ENCODE data around the gene TDRD10. TPM values are rescaled to one million over a fixed set of nuclear protein-coding genes. Genes with fewer than 3 reads are reported as not detected.

TDRD10 gene
- total RNA-seq, 1 donor from 2014 or later: 4.9 TPM

DNA sequence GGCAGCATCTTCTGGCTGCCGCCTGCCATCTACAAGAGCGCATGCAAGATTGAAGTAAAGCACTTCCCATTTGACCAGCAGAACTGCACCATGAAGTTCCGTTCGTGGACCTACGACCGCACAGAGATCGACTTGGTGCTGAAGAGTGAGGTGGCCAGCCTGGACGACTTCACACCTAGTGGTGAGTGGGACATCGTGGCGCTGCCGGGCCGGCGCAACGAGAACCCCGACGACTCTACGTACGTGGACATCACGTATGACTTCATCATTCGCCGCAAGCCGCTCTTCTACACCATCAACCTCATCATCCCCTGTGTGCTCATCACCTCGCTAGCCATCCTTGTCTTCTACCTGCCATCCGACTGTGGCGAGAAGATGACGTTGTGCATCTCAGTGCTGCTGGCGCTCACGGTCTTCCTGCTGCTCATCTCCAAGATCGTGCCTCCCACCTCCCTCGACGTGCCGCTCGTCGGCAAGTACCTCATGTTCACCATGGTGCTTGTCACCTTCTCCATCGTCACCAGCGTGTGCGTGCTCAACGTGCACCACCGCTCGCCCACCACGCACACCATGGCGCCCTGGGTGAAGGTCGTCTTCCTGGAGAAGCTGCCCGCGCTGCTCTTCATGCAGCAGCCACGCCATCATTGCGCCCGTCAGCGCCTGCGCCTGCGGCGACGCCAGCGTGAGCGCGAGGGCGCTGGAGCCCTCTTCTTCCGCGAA, 69.4 kb downstream of the TDRD10 start:
- DNase-seq (ENCODE audit: extremely low spot score in 2 of 2): no peak
- H3K4me3 ChIP-seq: no peak overlapping the region
- H3K9me3 ChIP-seq: no peaks in the 10 kb centered on the region
- TF ChIP-seq POLR2AphosphoS5 (IDR thresholded peaks at IDR 0.05; ENCODE audit: insufficient read depth in 1 of 2, low read depth in 1 of 2) (no peak), POLR2A (IDR thresholded peaks at IDR 0.05) (no peak)
- TF ChIP-seq, protein P1, sequence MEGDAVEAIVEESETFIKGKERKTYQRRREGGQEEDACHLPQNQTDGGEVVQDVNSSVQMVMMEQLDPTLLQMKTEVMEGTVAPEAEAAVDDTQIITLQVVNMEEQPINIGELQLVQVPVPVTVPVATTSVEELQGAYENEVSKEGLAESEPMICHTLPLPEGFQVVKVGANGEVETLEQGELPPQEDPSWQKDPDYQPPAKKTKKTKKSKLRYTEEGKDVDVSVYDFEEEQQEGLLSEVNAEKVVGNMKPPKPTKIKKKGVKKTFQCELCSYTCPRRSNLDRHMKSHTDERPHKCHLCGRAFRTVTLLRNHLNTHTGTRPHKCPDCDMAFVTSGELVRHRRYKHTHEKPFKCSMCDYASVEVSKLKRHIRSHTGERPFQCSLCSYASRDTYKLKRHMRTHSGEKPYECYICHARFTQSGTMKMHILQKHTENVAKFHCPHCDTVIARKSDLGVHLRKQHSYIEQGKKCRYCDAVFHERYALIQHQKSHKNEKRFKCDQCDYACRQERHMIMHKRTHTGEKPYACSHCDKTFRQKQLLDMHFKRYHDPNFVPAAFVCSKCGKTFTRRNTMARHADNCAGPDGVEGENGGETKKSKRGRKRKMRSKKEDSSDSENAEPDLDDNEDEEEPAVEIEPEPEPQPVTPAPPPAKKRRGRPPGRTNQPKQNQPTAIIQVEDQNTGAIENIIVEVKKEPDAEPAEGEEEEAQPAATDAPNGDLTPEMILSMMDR (IDR thresholded peaks at IDR 0.05): no peak
- H3K36me3 ChIP-seq: no peaks in the 10 kb centered on the region
- no peaks in the 10 kb centered on the region for H3K27me3 ChIP-seq
- no peak overlapping the region for H3K27ac ChIP-seq
- peaks cover 11% of the 10 kb centered on the region for H3K4me1 ChIP-seq
- intact Hi-C loops (cut with DNase I): no loop called here

DNA sequence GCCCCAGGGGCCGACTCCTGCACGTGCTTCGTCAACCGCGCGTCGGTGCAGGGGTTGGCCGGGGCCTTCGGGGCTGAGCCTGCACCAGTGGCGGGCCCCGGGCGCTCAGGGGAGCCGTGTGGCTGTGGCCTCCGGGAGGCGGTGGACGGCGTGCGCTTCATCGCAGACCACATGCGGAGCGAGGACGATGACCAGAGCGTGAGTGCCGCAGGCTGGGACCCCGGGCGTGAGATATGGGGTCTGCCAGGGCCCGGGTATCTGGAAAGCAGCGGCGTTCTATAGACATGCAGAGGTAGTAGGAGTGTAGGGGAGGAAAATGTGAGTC, 69.9 kb downstream of the TDRD10 start:
- no peaks in the 10 kb centered on the region for H3K27me3 ChIP-seq
- H3K4me3 ChIP-seq: no peak overlapping the region
- TF ChIP-seq POLR2A (IDR thresholded peaks at IDR 0.05) (no peak), POLR2AphosphoS5 (IDR thresholded peaks at IDR 0.05; ENCODE audit: insufficient read depth in 1 of 2, low read depth in 1 of 2) (no peak)
- TF ChIP-seq, protein P1 (IDR thresholded peaks at IDR 0.05): no peak
- no peak for DNase-seq (ENCODE audit: extremely low spot score in 2 of 2)
- H3K4me1 ChIP-seq: peaks cover 11% of the 10 kb centered on the region
- H3K9me3 ChIP-seq: no peaks in the 10 kb centered on the region
- intact Hi-C loops (cut with DNase I): no loop called here
- no peaks in the 10 kb centered on the region for H3K36me3 ChIP-seq
- H3K27ac ChIP-seq: no peak overlapping the region

DNA sequence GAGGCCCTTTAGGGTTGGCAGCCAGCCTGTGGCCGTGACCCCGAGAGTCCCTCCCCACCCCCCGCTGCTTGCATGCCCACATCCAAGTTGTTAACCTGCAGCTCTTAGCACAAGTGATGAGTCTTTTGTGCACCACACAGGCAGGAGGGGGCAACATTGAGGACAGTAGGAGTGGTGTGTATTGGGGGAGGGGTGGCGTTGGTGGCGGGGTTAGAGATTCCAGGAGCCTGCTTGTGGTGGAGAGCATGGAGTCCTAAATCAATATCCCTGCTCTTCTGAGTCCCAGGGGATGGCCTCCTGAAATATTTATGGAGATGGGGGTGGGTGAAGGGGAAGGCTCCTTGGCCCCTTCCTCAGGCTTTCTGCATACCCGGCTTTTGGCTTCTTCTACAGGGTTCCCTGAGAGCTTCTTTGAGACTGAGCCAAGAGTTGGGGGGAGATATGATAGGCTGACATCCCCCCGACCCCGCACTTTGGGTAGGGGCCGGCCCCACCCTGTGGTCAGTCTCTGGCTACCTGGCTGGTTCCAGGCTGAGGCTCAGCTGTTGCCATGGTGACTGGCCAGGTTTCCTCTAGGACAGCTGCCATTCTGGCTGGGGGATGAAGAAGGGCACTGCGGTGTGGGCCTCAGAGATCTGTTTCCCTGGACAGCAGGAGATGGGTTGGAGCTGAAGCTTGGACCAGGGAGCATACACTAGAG, 70.6 kb downstream of the TDRD10 start:
- Histone ChIP-seq H3K27me3 (no peaks in the 10 kb centered on the region), H3K4me1 (peaks cover 11% of the 10 kb centered on the region), H3K4me3 (no peak overlapping the region), H3K27ac (no peak overlapping the region), H3K36me3 (no peaks in the 10 kb centered on the region), H3K9me3 (no peaks in the 10 kb centered on the region)
- no peak for DNase-seq (ENCODE audit: extremely low spot score in 2 of 2)
- intact Hi-C loops (cut with DNase I): no loop called here
- TF ChIP-seq POLR2AphosphoS5 (IDR thresholded peaks at IDR 0.05; ENCODE audit: insufficient read depth in 1 of 2, low read depth in 1 of 2) (no peak), POLR2A (IDR thresholded peaks at IDR 0.05) (no peak)
- TF ChIP-seq, protein P1 (IDR thresholded peaks at IDR 0.05): no peak

DNA sequence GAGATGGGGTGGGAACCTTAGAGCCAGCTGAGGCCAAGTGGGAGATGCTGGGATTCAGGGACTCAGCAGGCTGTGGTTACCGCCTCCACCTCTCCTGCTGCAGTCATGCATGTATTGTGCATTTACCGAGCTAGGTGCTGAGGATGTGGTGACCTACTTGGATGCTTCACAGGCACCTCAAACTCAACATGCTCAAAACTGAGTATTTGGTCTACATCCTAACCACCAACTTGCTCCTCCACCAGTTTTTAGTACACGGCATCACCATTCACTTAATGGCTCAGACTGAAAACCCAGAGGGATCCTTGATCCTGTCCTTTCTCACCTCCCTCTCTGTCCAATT, 71.1 kb downstream of the TDRD10 start:
- TF ChIP-seq, protein P1 (IDR thresholded peaks at IDR 0.05): no peak
- TF ChIP-seq POLR2A (IDR thresholded peaks at IDR 0.05) (no peak), POLR2AphosphoS5 (IDR thresholded peaks at IDR 0.05; ENCODE audit: insufficient read depth in 1 of 2, low read depth in 1 of 2) (no peak)
- Histone ChIP-seq H3K9me3 (no peaks in the 10 kb centered on the region), H3K4me3 (no peak overlapping the region), H3K4me1 (peaks cover 10% of the 10 kb centered on the region), H3K36me3 (no peaks in the 10 kb centered on the region), H3K27ac (no peak overlapping the region), H3K27me3 (no peaks in the 10 kb centered on the region)
- intact Hi-C loops (cut with DNase I): no loop called here
- DNase-seq (ENCODE audit: extremely low spot score in 2 of 2): no peak

DNA sequence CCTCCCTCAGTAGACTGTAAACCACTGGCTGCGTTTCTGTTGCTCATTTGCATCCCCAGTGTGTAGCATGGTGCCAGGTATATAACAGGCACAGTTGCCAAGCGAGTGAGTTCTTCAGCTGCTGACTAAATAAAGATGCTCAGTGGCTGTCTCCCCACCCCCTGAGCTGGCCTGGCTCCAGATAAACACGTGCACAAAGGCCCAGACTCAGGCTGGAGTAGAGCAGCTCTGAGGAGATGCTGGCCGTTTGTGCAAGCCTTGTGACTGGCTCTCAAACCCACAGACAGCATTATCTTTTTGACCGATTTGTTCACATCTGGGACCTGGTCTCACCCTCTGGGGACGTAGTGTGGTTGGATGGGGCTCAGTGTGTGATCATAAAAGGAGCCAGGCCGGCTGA, 72.7 kb downstream of the TDRD10 start:
- H3K4me1 ChIP-seq: peaks cover 8% of the 10 kb centered on the region
- intact Hi-C loops (cut with DNase I): no loop called here
- H3K27me3 ChIP-seq: no peaks in the 10 kb centered on the region
- TF ChIP-seq POLR2A (IDR thresholded peaks at IDR 0.05) (no peak), POLR2AphosphoS5 (IDR thresholded peaks at IDR 0.05; ENCODE audit: insufficient read depth in 1 of 2, low read depth in 1 of 2) (no peak)
- TF ChIP-seq, protein P1 (IDR thresholded peaks at IDR 0.05): no peak
- H3K9me3 ChIP-seq: no peaks in the 10 kb centered on the region
- H3K27ac ChIP-seq: no peak overlapping the region
- peaks cover 0 to 6% of the 10 kb centered on the region in 2 donors for H3K36me3 ChIP-seq
- no peak for DNase-seq (ENCODE audit: extremely low spot score in 2 of 2)
- no peak overlapping the region for H3K4me3 ChIP-seq

Measured in vagina (tissue), 2 donors.